GM23338 (cell line): ENCODE results near the gene MTARC2.

Experiments used
- EZH2 ChIP-seq: fragments of 200-600 bp; sonication (generic); IDR thresholded peaks from one replicate; pipeline ENCODE4 v1.8.0; 2017; ENCODE audit warnings: antibody characterized with exemption, mild to moderate bottlenecking, low read depth; ENCODE audit not compliant: unreplicated experiment
- EZH2phosphoT487 ChIP-seq: fragments of 200-600 bp; sonication (generic); IDR thresholded peaks from one replicate; pipeline ENCODE4 v1.8.1; 2018; ENCODE audit warnings: antibody characterized with exemption; ENCODE audit not compliant: unreplicated experiment
- POLR2AphosphoS5 ChIP-seq: IDR thresholded peaks from 2 replicates; pipeline ENCODE4 v1.6.1; 2016; ENCODE audit warnings: antibody characterized with exemption, low read depth
- ZNF331 ChIP-seq: fragments of 250-450 bp; sonication (Bioruptor Pico); IDR thresholded peaks from 2 replicates; pipeline ENCODE4 v1.5.0; 2020; ENCODE audit warnings: low read depth, mild to moderate bottlenecking, moderate library complexity
- TF ChIP-seq, protein P1 (sequence below), 2 experiments: fragments of 200-600 bp in 1 of 2; sonication (generic) in 1 of 2; conservative IDR thresholded peaks; 2 replicates each; pipeline versions ENCODE4 v1.5.1 to v1.6.1; 2016 to 2017; ENCODE audit warnings: antibody characterized with exemption in 2 of 2, low read depth in 2 of 2, mild to moderate bottlenecking in 2 of 2, moderate library complexity in 1 of 2
- TF ChIP-seq, protein P2 (sequence below): IDR thresholded peaks from one replicate; pipeline ENCODE4 v1.6.1; 2018; ENCODE audit warnings: antibody characterized with exemption; ENCODE audit not compliant: unreplicated experiment
- TF ChIP-seq, protein P3 (sequence below): fragments of 250-450 bp; sonication (Bioruptor Pico); IDR thresholded peaks from 2 replicates; pipeline ENCODE4 v1.5.0; 2020; ENCODE audit warnings: mild to moderate bottlenecking, moderate library complexity

DNA sequence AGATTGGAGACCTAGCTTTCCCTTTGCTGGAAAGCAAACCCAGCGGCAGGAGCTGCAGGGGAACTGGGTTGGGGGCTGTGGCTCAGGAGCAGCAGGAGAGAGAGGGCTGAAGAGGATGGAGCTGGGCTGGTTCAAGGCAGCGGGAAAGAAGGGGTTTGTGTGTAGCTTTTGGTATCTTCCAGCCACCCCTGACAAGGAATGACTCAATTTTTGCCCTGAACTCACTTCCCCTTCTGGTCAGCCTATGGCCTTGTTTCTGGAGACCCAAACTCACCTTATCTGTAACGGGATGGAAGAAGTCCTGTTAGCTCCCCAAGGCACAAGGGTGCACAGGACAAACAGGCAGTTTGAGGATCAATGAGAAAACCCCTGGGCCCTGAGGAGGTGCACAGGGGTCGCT, 44.8 kb upstream of the MTARC2 start:
- TF ChIP-seq, protein P1, sequence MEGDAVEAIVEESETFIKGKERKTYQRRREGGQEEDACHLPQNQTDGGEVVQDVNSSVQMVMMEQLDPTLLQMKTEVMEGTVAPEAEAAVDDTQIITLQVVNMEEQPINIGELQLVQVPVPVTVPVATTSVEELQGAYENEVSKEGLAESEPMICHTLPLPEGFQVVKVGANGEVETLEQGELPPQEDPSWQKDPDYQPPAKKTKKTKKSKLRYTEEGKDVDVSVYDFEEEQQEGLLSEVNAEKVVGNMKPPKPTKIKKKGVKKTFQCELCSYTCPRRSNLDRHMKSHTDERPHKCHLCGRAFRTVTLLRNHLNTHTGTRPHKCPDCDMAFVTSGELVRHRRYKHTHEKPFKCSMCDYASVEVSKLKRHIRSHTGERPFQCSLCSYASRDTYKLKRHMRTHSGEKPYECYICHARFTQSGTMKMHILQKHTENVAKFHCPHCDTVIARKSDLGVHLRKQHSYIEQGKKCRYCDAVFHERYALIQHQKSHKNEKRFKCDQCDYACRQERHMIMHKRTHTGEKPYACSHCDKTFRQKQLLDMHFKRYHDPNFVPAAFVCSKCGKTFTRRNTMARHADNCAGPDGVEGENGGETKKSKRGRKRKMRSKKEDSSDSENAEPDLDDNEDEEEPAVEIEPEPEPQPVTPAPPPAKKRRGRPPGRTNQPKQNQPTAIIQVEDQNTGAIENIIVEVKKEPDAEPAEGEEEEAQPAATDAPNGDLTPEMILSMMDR (conservative IDR thresholded peaks at IDR 0.05; ENCODE audit: low read depth in 2 of 2): no peak
- TF ChIP-seq, protein P2, sequence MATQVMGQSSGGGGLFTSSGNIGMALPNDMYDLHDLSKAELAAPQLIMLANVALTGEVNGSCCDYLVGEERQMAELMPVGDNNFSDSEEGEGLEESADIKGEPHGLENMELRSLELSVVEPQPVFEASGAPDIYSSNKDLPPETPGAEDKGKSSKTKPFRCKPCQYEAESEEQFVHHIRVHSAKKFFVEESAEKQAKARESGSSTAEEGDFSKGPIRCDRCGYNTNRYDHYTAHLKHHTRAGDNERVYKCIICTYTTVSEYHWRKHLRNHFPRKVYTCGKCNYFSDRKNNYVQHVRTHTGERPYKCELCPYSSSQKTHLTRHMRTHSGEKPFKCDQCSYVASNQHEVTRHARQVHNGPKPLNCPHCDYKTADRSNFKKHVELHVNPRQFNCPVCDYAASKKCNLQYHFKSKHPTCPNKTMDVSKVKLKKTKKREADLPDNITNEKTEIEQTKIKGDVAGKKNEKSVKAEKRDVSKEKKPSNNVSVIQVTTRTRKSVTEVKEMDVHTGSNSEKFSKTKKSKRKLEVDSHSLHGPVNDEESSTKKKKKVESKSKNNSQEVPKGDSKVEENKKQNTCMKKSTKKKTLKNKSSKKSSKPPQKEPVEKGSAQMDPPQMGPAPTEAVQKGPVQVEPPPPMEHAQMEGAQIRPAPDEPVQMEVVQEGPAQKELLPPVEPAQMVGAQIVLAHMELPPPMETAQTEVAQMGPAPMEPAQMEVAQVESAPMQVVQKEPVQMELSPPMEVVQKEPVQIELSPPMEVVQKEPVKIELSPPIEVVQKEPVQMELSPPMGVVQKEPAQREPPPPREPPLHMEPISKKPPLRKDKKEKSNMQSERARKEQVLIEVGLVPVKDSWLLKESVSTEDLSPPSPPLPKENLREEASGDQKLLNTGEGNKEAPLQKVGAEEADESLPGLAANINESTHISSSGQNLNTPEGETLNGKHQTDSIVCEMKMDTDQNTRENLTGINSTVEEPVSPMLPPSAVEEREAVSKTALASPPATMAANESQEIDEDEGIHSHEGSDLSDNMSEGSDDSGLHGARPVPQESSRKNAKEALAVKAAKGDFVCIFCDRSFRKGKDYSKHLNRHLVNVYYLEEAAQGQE: no peak
- TF ChIP-seq EZH2phosphoT487: no peak
- TF ChIP-seq ZNF331 (CRISPR knock-in tag): no peak
- TF ChIP-seq EZH2: no peak
- no peak for TF ChIP-seq POLR2AphosphoS5
- TF ChIP-seq, protein P3, sequence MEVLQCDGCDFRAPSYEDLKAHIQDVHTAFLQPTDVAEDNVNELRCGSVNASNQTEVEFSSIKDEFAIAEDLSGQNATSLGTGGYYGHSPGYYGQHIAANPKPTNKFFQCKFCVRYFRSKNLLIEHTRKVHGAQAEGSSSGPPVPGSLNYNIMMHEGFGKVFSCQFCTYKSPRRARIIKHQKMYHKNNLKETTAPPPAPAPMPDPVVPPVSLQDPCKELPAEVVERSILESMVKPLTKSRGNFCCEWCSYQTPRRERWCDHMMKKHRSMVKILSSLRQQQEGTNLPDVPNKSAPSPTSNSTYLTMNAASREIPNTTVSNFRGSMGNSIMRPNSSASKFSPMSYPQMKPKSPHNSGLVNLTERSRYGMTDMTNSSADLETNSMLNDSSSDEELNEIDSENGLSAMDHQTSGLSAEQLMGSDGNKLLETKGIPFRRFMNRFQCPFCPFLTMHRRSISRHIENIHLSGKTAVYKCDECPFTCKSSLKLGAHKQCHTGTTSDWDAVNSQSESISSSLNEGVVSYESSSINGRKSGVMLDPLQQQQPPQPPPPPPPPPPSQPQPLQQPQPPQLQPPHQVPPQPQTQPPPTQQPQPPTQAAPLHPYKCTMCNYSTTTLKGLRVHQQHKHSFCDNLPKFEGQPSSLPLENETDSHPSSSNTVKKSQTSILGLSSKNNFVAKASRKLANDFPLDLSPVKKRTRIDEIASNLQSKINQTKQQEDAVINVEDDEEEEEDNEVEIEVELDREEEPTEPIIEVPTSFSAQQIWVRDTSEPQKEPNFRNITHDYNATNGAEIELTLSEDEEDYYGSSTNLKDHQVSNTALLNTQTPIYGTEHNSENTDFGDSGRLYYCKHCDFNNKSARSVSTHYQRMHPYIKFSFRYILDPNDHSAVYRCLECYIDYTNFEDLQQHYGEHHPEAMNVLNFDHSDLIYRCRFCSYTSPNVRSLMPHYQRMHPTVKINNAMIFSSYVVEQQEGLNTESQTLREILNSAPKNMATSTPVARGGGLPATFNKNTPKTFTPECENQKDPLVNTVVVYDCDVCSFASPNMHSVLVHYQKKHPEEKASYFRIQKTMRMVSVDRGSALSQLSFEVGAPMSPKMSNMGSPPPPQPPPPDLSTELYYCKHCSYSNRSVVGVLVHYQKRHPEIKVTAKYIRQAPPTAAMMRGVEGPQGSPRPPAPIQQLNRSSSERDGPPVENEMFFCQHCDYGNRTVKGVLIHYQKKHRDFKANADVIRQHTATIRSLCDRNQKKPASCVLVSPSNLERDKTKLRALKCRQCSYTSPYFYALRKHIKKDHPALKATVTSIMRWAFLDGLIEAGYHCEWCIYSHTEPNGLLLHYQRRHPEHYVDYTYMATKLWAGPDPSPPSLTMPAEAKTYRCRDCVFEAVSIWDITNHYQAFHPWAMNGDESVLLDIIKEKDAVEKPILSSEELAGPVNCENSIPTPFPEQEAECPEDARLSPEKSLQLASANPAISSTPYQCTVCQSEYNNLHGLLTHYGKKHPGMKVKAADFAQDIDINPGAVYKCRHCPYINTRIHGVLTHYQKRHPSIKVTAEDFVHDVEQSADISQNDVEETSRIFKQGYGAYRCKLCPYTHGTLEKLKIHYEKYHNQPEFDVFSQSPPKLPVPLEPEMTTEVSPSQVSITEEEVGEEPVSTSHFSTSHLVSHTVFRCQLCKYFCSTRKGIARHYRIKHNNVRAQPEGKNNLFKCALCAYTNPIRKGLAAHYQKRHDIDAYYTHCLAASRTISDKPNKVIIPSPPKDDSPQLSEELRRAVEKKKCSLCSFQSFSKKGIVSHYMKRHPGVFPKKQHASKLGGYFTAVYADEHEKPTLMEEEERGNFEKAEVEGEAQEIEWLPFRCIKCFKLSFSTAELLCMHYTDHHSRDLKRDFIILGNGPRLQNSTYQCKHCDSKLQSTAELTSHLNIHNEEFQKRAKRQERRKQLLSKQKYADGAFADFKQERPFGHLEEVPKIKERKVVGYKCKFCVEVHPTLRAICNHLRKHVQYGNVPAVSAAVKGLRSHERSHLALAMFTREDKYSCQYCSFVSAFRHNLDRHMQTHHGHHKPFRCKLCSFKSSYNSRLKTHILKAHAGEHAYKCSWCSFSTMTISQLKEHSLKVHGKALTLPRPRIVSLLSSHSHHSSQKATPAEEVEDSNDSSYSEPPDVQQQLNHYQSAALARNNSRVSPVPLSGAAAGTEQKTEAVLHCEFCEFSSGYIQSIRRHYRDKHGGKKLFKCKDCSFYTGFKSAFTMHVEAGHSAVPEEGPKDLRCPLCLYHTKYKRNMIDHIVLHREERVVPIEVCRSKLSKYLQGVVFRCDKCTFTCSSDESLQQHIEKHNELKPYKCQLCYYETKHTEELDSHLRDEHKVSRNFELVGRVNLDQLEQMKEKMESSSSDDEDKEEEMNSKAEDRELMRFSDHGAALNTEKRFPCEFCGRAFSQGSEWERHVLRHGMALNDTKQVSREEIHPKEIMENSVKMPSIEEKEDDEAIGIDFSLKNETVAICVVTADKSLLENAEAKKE: no peak
